Mucosa of descending colon (tissue), 3 donors: Measurements from ENCODE around the gene LAIR1. TPM values are rescaled to one million over a fixed set of nuclear protein-coding genes. Genes with fewer than 3 reads are reported as not detected.

Experiments
- ATAC-seq: fragments of 200-7000 bp; cut with Tn5 transposase; one replicate; pipeline ENCODE4 v1.9.1; 2020; ENCODE audit warnings: mild to moderate bottlenecking, moderate library complexity
- DNase-seq, 3 donors: peaks; one replicate each; pipeline ENCODE4 v3.0.0-alpha.2; 2020
- H3K36me3 ChIP-seq: fragments of 200-600 bp; one replicate; pipeline ENCODE4 v1.8.0; 2021; ENCODE audit warnings: low read depth, mild to moderate bottlenecking
- H3K4me1 ChIP-seq: fragments of 200-600 bp; one replicate; pipeline ENCODE4 v1.8.0; 2021; ENCODE audit warnings: low read depth, mild to moderate bottlenecking
- H3K4me3 ChIP-seq: fragments of 200-600 bp; one replicate; pipeline ENCODE4 v1.8.0; 2021; ENCODE audit warnings: mild to moderate bottlenecking
- H3K9me3 ChIP-seq: fragments of 200-600 bp; one replicate; pipeline ENCODE4 v1.8.0; 2021; ENCODE audit warnings: mild to moderate bottlenecking
- CTCF ChIP-seq: fragments of 200-600 bp; IDR thresholded peaks from one replicate; pipeline ENCODE4 v1.8.0; 2022; ENCODE audit warnings: antibody characterized with exemption, mild to moderate bottlenecking
- intact Hi-C, 2 donors: fragments of 100-400 bp; cut with DNase I in 1 of 2; cut with micrococcal nuclease in 1 of 2; formaldehyde crosslinking; loops; one replicate each; pipeline versions ENCODE4 v1.11.0 to v1.11.1; 2022; cut with DNase I, micrococcal nuclease
- total RNA-seq, 3 donors: library from RNA; stranded (reverse); fragmentation: NEBNext Ultra II Directional in 2 of 3; extraction: Animal tissue kit (Norgen Biotek cat#: 25700) in 2 of 3; gene quantifications; one replicate each; pipeline versions ENCODE4 v1.2.1 to v1.2.4, GENCODE V29; 2021 to 2023
- donor health status: DM: no; HTN: no; CAD: no; lungs with moderate emphysema.
- donor health status: DM: no; HTN: no; CAD: no.
- donor health status: DM: no; HTN: yes; CAD: no.

The LAIR1 gene
- total RNA-seq, 3 donors from 2014 or later, result 5.4 to 26.7 (median 17.1) TPM

GRCh38 chr19:54354761-54355160 is 10.0 kb downstream of the LAIR1 start:
- Histone ChIP-seq H3K4me1 (no peaks in the 10 kb centered on the region), H3K9me3 (no peaks in the 10 kb centered on the region), H3K36me3 (no peaks in the 10 kb centered on the region), H3K4me3 (no peak overlapping the region)
- ATAC-seq (no peak), DNase-seq (no peak)
- TF ChIP-seq CTCF, result no peak
- intact Hi-C loops, result no loop called here

GRCh38 chr19:54352546-54352945 is 12.2 kb downstream of the LAIR1 start:
- intact Hi-C loops, result no loop called here
- Histone ChIP-seq H3K9me3 (no peaks in the 10 kb centered on the region), H3K4me1 (no peaks in the 10 kb centered on the region), H3K4me3 (no peak overlapping the region), H3K36me3 (no peaks in the 10 kb centered on the region)
- DNase-seq (no peak), ATAC-seq (no peak)
- TF ChIP-seq CTCF, result no peak

GRCh38 chr19:54352041-54352440 is 12.7 kb downstream of the LAIR1 start:
- intact Hi-C loops, result no loop called here
- peak; percentile 25 for ATAC-seq
- TF ChIP-seq CTCF, result no peak

GRCh38 chr19:54351474-54351873 is 13.3 kb downstream of the LAIR1 start:
- TF ChIP-seq CTCF, result no peak
- no peaks in the 10 kb centered on the region for H3K36me3 ChIP-seq
- intact Hi-C loops, result no loop called here
- no peaks in the 10 kb centered on the region for H3K9me3 ChIP-seq
- ATAC-seq (no peak), DNase-seq (no peak)
- H3K4me1 ChIP-seq, result no peaks in the 10 kb centered on the region
- no peak overlapping the region for H3K4me3 ChIP-seq

More at GRCh38 chr19:54352041-54352440, 12.7 kb downstream of the LAIR1 start:
- DNase-seq, result no peak
- H3K9me3 ChIP-seq, result no peaks in the 10 kb centered on the region
- H3K4me1 ChIP-seq, result no peaks in the 10 kb centered on the region
- no peaks in the 10 kb centered on the region for H3K36me3 ChIP-seq
- H3K4me3 ChIP-seq, result no peak overlapping the region

- DNase-seq, result peak in 1 of 3 donors; percentile 23
- peak; percentile 30 for ATAC-seq
- Histone ChIP-seq H3K36me3 (no peaks in the 10 kb centered on the region), H3K4me1 (no peaks in the 10 kb centered on the region), H3K9me3 (no peaks in the 10 kb centered on the region), H3K4me3 (no peak overlapping the region)
- intact Hi-C loops, result no loop called here
- TF ChIP-seq CTCF, result no peak
Measured at GRCh38 chr19:54345938-54346386, 18.8 kb downstream of the LAIR1 start.

- intact Hi-C loops, result no loop called here
Measured at GRCh38 chr19:54343868-54344267, 20.9 kb downstream of the LAIR1 start.

More at GRCh38 chr19:54343868-54344267, 20.9 kb downstream of the LAIR1 start:
- H3K36me3 ChIP-seq, result no peaks in the 10 kb centered on the region
- H3K9me3 ChIP-seq, result no peaks in the 10 kb centered on the region
- ATAC-seq, result no peak
- no peak for TF ChIP-seq CTCF
- H3K4me1 ChIP-seq, result no peaks in the 10 kb centered on the region
- H3K4me3 ChIP-seq, result no peak overlapping the region
- DNase-seq, result no peak
